HG03432 (cell line): ENCODE data around the gene PERM1.

Experiments used
- ATAC-seq: cut with Tn5 transposase; IDR thresholded peaks from one replicate; pipeline ENCODE4 v1.9.1; 2021; ENCODE audit warnings: mild to moderate bottlenecking, moderate library complexity; ENCODE audit not compliant: unreplicated experiment

PERM1 gene

GRCh38 chr1:936348-937264 is 45.3 kb downstream of the PERM1 start:
- ATAC-seq, result no peak

- ATAC-seq, result no peak
These were observed 46.1 kb downstream of the PERM1 start for GRCh38 chr1:935751-936231.

GRCh38 chr1:934991-935750 is 46.7 kb downstream of the PERM1 start:
- ATAC-seq, result no peak

GRCh38 chr1:933603-933940 is 48.3 kb downstream of the PERM1 start:
- no peak for ATAC-seq

GRCh38 chr1:932776-933602 is 48.9 kb downstream of the PERM1 start:
- no peak for ATAC-seq

GRCh38 chr1:932173-932510 is 49.8 kb downstream of the PERM1 start:
- ATAC-seq, result no peak

GRCh38 chr1:931380-932172 is 50.3 kb downstream of the PERM1 start:
- no peak for ATAC-seq

GRCh38 chr1:930633-931138 is 51.2 kb downstream of the PERM1 start:
- ATAC-seq, result no peak

GRCh38 chr1:929712-930632 is 51.9 kb downstream of the PERM1 start:
- ATAC-seq, result no peak

GRCh38 chr1:928825-929661 is 52.9 kb downstream of the PERM1 start:
- ATAC-seq, result no peak

GRCh38 chr1:927748-928147 is 54.1 kb downstream of the PERM1 start:
- ATAC-seq, result no peak

- no peak for ATAC-seq
These were observed 54.7 kb downstream of the PERM1 start for GRCh38 chr1:927234-927633.

GRCh38 chr1:925561-926421 is 56.1 kb downstream of the PERM1 start:
- no peak for ATAC-seq
